H1 (cell line): ENCODE results near the gene ST3GAL2. TPM values are rescaled to one million over a fixed set of nuclear protein-coding genes. Genes with fewer than 3 reads are reported as not detected.
"Not testable (repeated sequence)": the region's sequence is repeated elsewhere in the genome, so short reads cannot be mapped to it uniquely, and the experiment has no call there.

ENCODE experiments used
- CTCF ChIA-PET: fragments of 300-600 bp; sonication (Branson Sonifier 250); formaldehyde crosslinking; loops from one replicate; lab custom pipeline; 2021; ENCODE audit not compliant: partially characterized antibody; lab: Charles Lee
- POLR2A ChIA-PET: fragments of 300-600 bp; sonication (Branson Sonifier 250); formaldehyde crosslinking; loops from one replicate; lab custom pipeline; 2021; ENCODE audit warnings: inconsistent platforms; ENCODE audit not compliant: partially characterized antibody; lab: Charles Lee
- DNase-seq, 2 experiments: peaks; one replicate each; pipeline versions ENCODE4 v3.0.0 to v3.0.0-alpha.2; 2010 to 2022; ENCODE audit warnings: low spot score in 2 of 2, low read depth in 1 of 2, mixed read lengths in 1 of 2
- FAIRE-seq: peaks from 2 replicates; lab custom pipeline; 2011; peaks lifted over from hg19 to GRCh38; lab: Jason Lieb, UNC
- H2AFZ ChIP-seq: 2 replicates; pipeline ENCODE4 v1.8.1; 2012; ENCODE audit warnings: low read length, inconsistent platforms
- H2AK5ac ChIP-seq: 2 replicates; pipeline ENCODE4 v1.6.1; 2013; ENCODE audit warnings: low read depth, low read length
- H2BK120ac ChIP-seq: replicated peaks from 2 replicates; pipeline ENCODE3; 2013; ENCODE audit warnings: low read depth, low read length, inconsistent platforms
- H2BK12ac ChIP-seq: 2 replicates; pipeline ENCODE4 v1.6.1; 2013; ENCODE audit warnings: low read depth, low read length
- H2BK15ac ChIP-seq: 2 replicates; pipeline ENCODE4 v1.6.1; 2013; ENCODE audit warnings: low read length
- H2BK20ac ChIP-seq: 2 replicates; pipeline ENCODE4 v1.6.1; 2013; ENCODE audit warnings: low read length
- H2BK5ac ChIP-seq: 2 replicates; pipeline ENCODE4 v1.6.1; 2013; ENCODE audit warnings: low read depth, low read length
- H3K14ac ChIP-seq: 2 replicates; pipeline ENCODE4 v1.6.1; 2013; ENCODE audit warnings: inconsistent platforms; ENCODE audit not compliant: insufficient read length
- H3K18ac ChIP-seq: 2 replicates; pipeline ENCODE4 v1.6.1; 2013; ENCODE audit warnings: low read length; ENCODE audit errors: extremely low read depth
- H3K23ac ChIP-seq: 2 replicates; pipeline ENCODE4 v1.6.1; 2013; ENCODE audit warnings: inconsistent platforms; ENCODE audit not compliant: insufficient read length
- H3K23me2 ChIP-seq: 2 replicates; pipeline ENCODE4 v1.6.1; 2013; ENCODE audit warnings: low read depth, low read length
- H3K27ac ChIP-seq: 2 replicates; pipeline ENCODE4 v1.6.1; 2011; ENCODE audit warnings: low read depth, low read length, inconsistent platforms
- H3K27me3 ChIP-seq, 4 experiments: replicated peaks in 1 of 4; 1 replicate in 1 of 4; 2 replicates in 3 of 4; pipeline versions ENCODE4 v1.6.1 to v1.8.1; 2011 to 2013; ENCODE audit warnings: low read length in 3 of 4, mild to moderate bottlenecking in 3 of 4, inconsistent platforms in 2 of 4, mixed read lengths in 2 of 4, moderate library complexity in 1 of 4; ENCODE audit not compliant: control insufficient read depth in 3 of 4, insufficient read depth in 3 of 4; ENCODE audit errors: extremely low read depth in 1 of 4
- H3K36me3 ChIP-seq, 4 experiments: 2 replicates each; pipeline versions ENCODE4 v1.6.1 to v1.8.1; 2011 to 2013; ENCODE audit warnings: mild to moderate bottlenecking in 4 of 4, low read length in 3 of 4, moderate library complexity in 2 of 4, control low read depth in 1 of 4, inconsistent platforms in 1 of 4; ENCODE audit not compliant: insufficient read depth in 4 of 4, control insufficient read depth in 2 of 4
- H3K4ac ChIP-seq: replicated peaks from 2 replicates; pipeline ENCODE3; 2013; ENCODE audit warnings: low read length, low read depth, mixed read lengths, inconsistent platforms; ENCODE audit not compliant: insufficient read length
- H3K4me1 ChIP-seq, 4 experiments: replicated peaks in 1 of 4; 1 replicate in 1 of 4; 2 replicates in 3 of 4; pipeline versions ENCODE4 v1.6.1 to v1.8.1; 2011 to 2013; ENCODE audit warnings: low read length in 3 of 4, inconsistent platforms in 2 of 4, mixed read lengths in 1 of 4; ENCODE audit not compliant: insufficient read depth in 4 of 4, control insufficient read depth in 3 of 4
- H3K4me2 ChIP-seq, 2 experiments: 2 replicates each; pipeline versions ENCODE4 v1.6.1 to v1.8.1; 2011 to 2013; ENCODE audit warnings: low read depth in 2 of 2, low read length in 2 of 2, control low read depth in 1 of 2, inconsistent platforms in 1 of 2, mild to moderate bottlenecking in 1 of 2; ENCODE audit not compliant: insufficient read depth in 1 of 2
- H3K4me3 ChIP-seq, 4 experiments: fragments of 200-600, 300-600 bp in 1 of 4; sonication (generic), shearing (Covaris generic), sonication (Bioruptor Twin) in 1 of 4; 2 replicates each; pipeline versions ENCODE4 v1.5.1 to v1.8.1; 2011 to 2016; ENCODE audit warnings: low read length in 4 of 4, low read depth in 3 of 4, control low read depth in 2 of 4, inconsistent platforms in 2 of 4, mild to moderate bottlenecking in 2 of 4, mixed read lengths in 1 of 4, moderate library complexity in 1 of 4; ENCODE audit not compliant: insufficient read depth in 2 of 4; ENCODE audit errors: extremely low read depth in 1 of 4
- H3K56ac ChIP-seq: replicated peaks from 2 replicates; pipeline ENCODE3; 2013; ENCODE audit warnings: low read depth, mild to moderate bottlenecking, mixed read lengths, low read length, inconsistent platforms; ENCODE audit not compliant: insufficient read length
- H3K79me1 ChIP-seq: 2 replicates; pipeline ENCODE4 v1.6.1; 2013; ENCODE audit warnings: low read depth, low read length, control low read depth
- H3K79me2 ChIP-seq, 2 experiments: 2 replicates each; pipeline versions ENCODE4 v1.6.1 to v1.8.1; 2012 to 2013; ENCODE audit warnings: low read length in 2 of 2, mild to moderate bottlenecking in 2 of 2, inconsistent platforms in 1 of 2; ENCODE audit not compliant: insufficient read depth in 2 of 2, control insufficient read depth in 1 of 2
- H3K9ac ChIP-seq, 4 experiments: replicated peaks in 1 of 4; 1 replicate in 1 of 4; 2 replicates in 3 of 4; pipeline versions ENCODE4 v1.6.1 to v1.8.1; 2011 to 2013; ENCODE audit warnings: low read depth in 3 of 4, low read length in 3 of 4, control low read depth in 2 of 4, mild to moderate bottlenecking in 2 of 4, moderate library complexity in 2 of 4, inconsistent platforms in 1 of 4; ENCODE audit errors: extremely low read depth in 1 of 4
- H3K9me3 ChIP-seq, 2 experiments: 2 replicates each; pipeline versions ENCODE4 v1.6.1 to v1.8.1; 2012 to 2013; ENCODE audit warnings: mild to moderate bottlenecking in 2 of 2, moderate library complexity in 2 of 2, control low read depth in 1 of 2, inconsistent platforms in 1 of 2, low read depth in 1 of 2, low read length in 1 of 2, mixed read lengths in 1 of 2; ENCODE audit not compliant: insufficient read depth in 2 of 2
- H4K20me1 ChIP-seq, 2 experiments: replicated peaks in 1 of 2; 2 replicates each; pipeline versions ENCODE3 to v1.8.1; 2011 to 2013; ENCODE audit warnings: inconsistent platforms in 2 of 2, low read length in 2 of 2, mild to moderate bottlenecking in 1 of 2; ENCODE audit not compliant: insufficient read depth in 2 of 2, control insufficient read depth in 1 of 2
- H4K5ac ChIP-seq: 2 replicates; pipeline ENCODE4 v1.6.1; 2013; ENCODE audit warnings: low read length, low read depth, mixed read lengths, inconsistent platforms; ENCODE audit not compliant: insufficient read length
- H4K8ac ChIP-seq: 2 replicates; pipeline ENCODE4 v1.8.0; 2013; ENCODE audit warnings: mild to moderate bottlenecking, moderate library complexity, low read length, inconsistent platforms; ENCODE audit not compliant: insufficient read depth; ENCODE audit errors: extremely low read depth
- H4K91ac ChIP-seq: replicated peaks from 2 replicates; pipeline ENCODE3; 2013; ENCODE audit warnings: low read length, mixed read lengths, inconsistent platforms; ENCODE audit not compliant: insufficient read length
- NRF1 ChIP-seq: IDR thresholded peaks from 2 replicates; pipeline ENCODE4 v1.6.1; 2011; ENCODE audit warnings: mild to moderate bottlenecking, low read depth, low read length, improper control_type of control experiment
- RBBP5 ChIP-seq: IDR thresholded peaks from 2 replicates; pipeline ENCODE4 v1.7.1; 2012; ENCODE audit warnings: low read depth, mild to moderate bottlenecking, inconsistent platforms, low read length, moderate library complexity, borderline replicate concordance
- WGBS, 2 experiments: shearing (Covaris generic) in 1 of 2; methylation state at CpG; one replicate each; pipeline versions ENCODE4 v1.1.6 to v1.1.7; 2013 to 2015; ENCODE audit warnings: low lambda C conversion rate in 2 of 2, mixed read lengths in 2 of 2, inconsistent platforms in 1 of 2, low coverage in 1 of 2, missing lambda C conversion rate in 1 of 2; ENCODE audit not compliant: insufficient replicate concordance in 2 of 2, insufficient coverage in 1 of 2, insufficient read length in 1 of 2; ENCODE audit errors: extremely low coverage in 1 of 2, missing lambda C conversion rate in 1 of 2; 5-methylcytosine and 5-hydroxymethylcytosine counted together
- polyA plus RNA-seq, 7 experiments: library from polyadenylated mRNA; depleted of rRNA in 3 of 7; stranded (reverse) in 5 of 7; unstranded in 2 of 7; fragments of >200 nt in 5 of 7; fragments of 200-250 nt in 2 of 7; gene quantifications; 1 replicate in 5 of 7; 2 replicates in 1 of 7; 4 replicates in 1 of 7; pipeline versions ENCODE4 v1.2.1 to v1.2.3, GENCODE V29; 2011 to 2013; ENCODE audit warnings: missing spikeins in 2 of 7, mixed read lengths in 2 of 7
- total RNA-seq: library from RNA; stranded (reverse); fragmentation: NEBNext Ultra II Directional; extraction: Animal tissue kit (Norgen Biotek cat#: 25700); gene quantifications from 2 replicates; pipeline ENCODE4 v1.2.1, GENCODE V29; 2021

The ST3GAL2 gene
- total and polyA plus RNA-seq, 2 of the 8 experiments (the other 6 are each of a cell fraction or from before 2014, with no cell fraction given) = 14.4 to 39.7 TPM

DNA sequence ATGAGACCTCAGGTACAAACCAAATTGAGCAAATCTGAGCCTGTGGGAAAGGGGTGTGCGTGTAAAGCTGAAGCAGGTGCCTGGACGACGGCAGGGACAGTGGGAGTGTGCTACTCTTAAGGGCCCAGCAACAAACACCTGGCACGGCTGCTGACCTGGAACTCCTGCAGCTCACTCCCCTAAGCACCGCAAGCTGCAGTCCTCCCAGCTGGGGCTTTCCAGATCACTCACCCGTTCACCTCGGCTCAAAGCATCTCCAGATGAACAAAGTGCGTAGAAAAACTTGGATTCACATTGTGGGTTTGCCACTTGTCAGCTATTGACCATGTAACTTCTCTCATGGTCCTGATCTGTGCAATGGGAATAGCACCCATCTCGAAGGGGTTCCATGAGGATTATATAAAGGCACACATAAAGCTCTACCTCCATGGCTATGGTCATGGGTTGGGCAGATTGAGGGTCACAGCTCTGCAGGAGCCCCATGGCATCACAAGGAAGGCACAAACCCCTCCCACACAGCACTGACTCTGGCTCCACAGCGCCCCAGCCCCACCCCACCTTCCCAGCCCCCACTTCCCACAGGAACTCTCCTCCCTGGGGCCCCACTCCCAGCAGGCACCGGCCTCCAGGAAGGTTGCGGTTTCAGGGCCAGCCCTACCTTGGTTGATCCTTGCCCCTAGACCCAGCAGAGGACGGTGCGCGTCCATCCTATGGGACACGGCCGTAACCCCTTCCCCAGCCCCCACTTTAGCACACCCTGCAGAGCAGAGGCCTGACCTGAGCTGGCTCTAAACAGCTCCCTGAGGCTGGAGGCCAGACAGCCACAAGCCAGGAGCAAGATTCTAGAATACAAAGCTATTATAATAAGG, 21.9 kb downstream of the ST3GAL2 start (continued):
- TF ChIP-seq NRF1 (no peak), RBBP5 (no peak)

GRCh38 chr16:70413572-70413971, 25.3 kb downstream of the ST3GAL2 start:
- H3K23me2 ChIP-seq, H3K27ac ChIP-seq, H2BK15ac ChIP-seq, H3K4ac ChIP-seq, H2BK12ac ChIP-seq, H3K56ac ChIP-seq, H4K5ac ChIP-seq, H2AK5ac ChIP-seq, H3K14ac ChIP-seq, H2BK120ac ChIP-seq, POLR2A ChIA-PET, H3K36me3 ChIP-seq, H2AFZ ChIP-seq, H4K91ac ChIP-seq, H4K8ac ChIP-seq, H3K79me1 ChIP-seq, H3K23ac ChIP-seq, H2BK5ac ChIP-seq, H3K9me3 ChIP-seq, H3K18ac ChIP-seq, FAIRE-seq, H3K4me2 ChIP-seq, H3K4me3 ChIP-seq, H3K9ac ChIP-seq, DNase-seq, H2BK20ac ChIP-seq, H3K27me3 ChIP-seq: not testable (repeated sequence)
- CTCF ChIA-PET = interaction anchor here (1.0 to 1.6 kb wide), 3 partner anchors 23 to 56 kb away, joined by 3 read pairs; no protein-coding TSS in a partner anchor
- Histone ChIP-seq H3K79me2 (peaks cover 0 to 15% of the 10 kb centered on the region in 2 experiments; a peak in 2 of 4 replicates), H4K20me1 (peaks cover 4 to 11% of the 10 kb centered on the region in 2 experiments), H3K4me1 (peaks cover 0 to 11% (median 4%) of the 10 kb centered on the region in 4 experiments; a peak in 6 of 7 replicates)
- WGBS, 2 experiments = no CpG with 5 or more reads among the region's 5 CpGs
